Endothelial cell of umbilical vein (primary cell): Measurements from ENCODE around the gene GPR75.

ENCODE experiments used
- CTCF ChIP-seq, 2 donors: IDR thresholded peaks; 1 replicate in 1 of 2; 2 replicates in 1 of 2; pipeline ENCODE4 v1.5.1; 2011; ENCODE audit warnings: low read length in 2 of 2, mild to moderate bottlenecking in 2 of 2, moderate library complexity in 2 of 2, control low read depth in 1 of 2, inconsistent platforms in 1 of 2, low read depth in 1 of 2; ENCODE audit not compliant: insufficient read depth in 1 of 2; ENCODE audit errors: extremely low read depth in 1 of 2
- EZH2 ChIP-seq: IDR thresholded peaks from 2 replicates; pipeline ENCODE4 v1.6.1; 2012; ENCODE audit warnings: borderline replicate concordance, low read depth, mild to moderate bottlenecking, moderate library complexity, low read length, inconsistent platforms; ENCODE audit not compliant: severe bottlenecking
- FOS ChIP-seq: IDR thresholded peaks from 2 replicates; pipeline ENCODE4 v1.6.1; 2011; ENCODE audit warnings: mild to moderate bottlenecking, low read length, moderate library complexity, borderline replicate concordance; ENCODE audit not compliant: insufficient read depth
- JUN ChIP-seq: IDR thresholded peaks from 2 replicates; pipeline ENCODE4 v1.6.1; 2011; ENCODE audit warnings: borderline replicate concordance, low read depth; ENCODE audit not compliant: insufficient read length, insufficient read depth
- MAX ChIP-seq: IDR thresholded peaks from 2 replicates; pipeline ENCODE4 v1.6.1; 2011; ENCODE audit not compliant: insufficient read depth, insufficient read length
- POLR2A ChIP-seq: IDR thresholded peaks from 2 replicates; pipeline ENCODE4 v1.6.1; 2012; ENCODE audit warnings: low read depth, mild to moderate bottlenecking, control low read depth, low read length
- POLR2AphosphoS5 ChIP-seq: IDR thresholded peaks from 2 replicates; pipeline ENCODE4 v1.6.1; 2012; ENCODE audit warnings: low read depth, mild to moderate bottlenecking, control low read depth, low read length, moderate library complexity; ENCODE audit not compliant: insufficient read depth

GRCh38 chr2:53854678-53855077 lies 5.1 kb downstream of the GPR75 start:
- no peak for TF ChIP-seq CTCF (IDR thresholded peaks at IDR 0.05; ENCODE audit: extremely low read depth in 1 of 2, insufficient read depth in 1 of 2, low read depth in 1 of 2, low read length in 2 of 2)
- TF ChIP-seq POLR2AphosphoS5, result no peak
- no peak for TF ChIP-seq MAX
- TF ChIP-seq EZH2, result no peak
- no peak for TF ChIP-seq POLR2A
- no peak for TF ChIP-seq FOS
- TF ChIP-seq JUN, result no peak
